Neuronal stem cell (in vitro differentiated cells): ENCODE data around the gene RRAD.

ENCODE experiments used
- DNase-seq: peaks from one replicate; pipeline ENCODE4 v3.0.0-alpha.2; 2013; ENCODE audit warnings: low spot score
- H2AFZ ChIP-seq: one replicate; pipeline ENCODE4 v1.6.1; 2013; ENCODE audit warnings: mild to moderate bottlenecking, low read length, inconsistent platforms
- H2AK5ac ChIP-seq: 2 replicates; pipeline ENCODE4 v1.6.1; 2013; ENCODE audit warnings: low read depth, mild to moderate bottlenecking, inconsistent platforms, low read length, moderate library complexity, mixed read lengths
- H2BK120ac ChIP-seq: 2 replicates; pipeline ENCODE4 v1.6.1; 2013; ENCODE audit warnings: low read depth, mild to moderate bottlenecking, inconsistent platforms, low read length, moderate library complexity, mixed read lengths
- H2BK12ac ChIP-seq: one replicate; pipeline ENCODE4 v1.6.1; 2013; ENCODE audit warnings: low read length, inconsistent platforms
- H2BK15ac ChIP-seq: 2 replicates; pipeline ENCODE4 v1.6.1; 2013; ENCODE audit warnings: mild to moderate bottlenecking, low read length, inconsistent platforms, mixed read lengths
- H2BK5ac ChIP-seq: one replicate; pipeline ENCODE4 v1.6.1; 2013; ENCODE audit warnings: inconsistent platforms, mild to moderate bottlenecking, low read length, moderate library complexity
- H3K14ac ChIP-seq: one replicate; pipeline ENCODE4 v1.6.1; 2013; ENCODE audit warnings: low read length, inconsistent platforms
- H3K18ac ChIP-seq: 2 replicates; pipeline ENCODE4 v1.6.1; 2013; ENCODE audit warnings: low read length, inconsistent platforms
- H3K23ac ChIP-seq: 2 replicates; pipeline ENCODE4 v1.6.1; 2013; ENCODE audit warnings: low read depth, mild to moderate bottlenecking, mixed read lengths, low read length, inconsistent platforms; ENCODE audit not compliant: poor library complexity
- H3K27ac ChIP-seq: replicated peaks from 3 replicates; pipeline ENCODE4 v1.5.1; 2013; ENCODE audit warnings: low read length, inconsistent platforms
- H3K27me3 ChIP-seq, 3 experiments: 2 replicates each; pipeline ENCODE4 v1.6.1; 2013; ENCODE audit warnings: low read length in 3 of 3, mild to moderate bottlenecking in 2 of 3, inconsistent platforms in 1 of 3, low read depth in 1 of 3, mixed read lengths in 1 of 3, moderate library complexity in 1 of 3; ENCODE audit not compliant: control insufficient read depth in 3 of 3, insufficient read depth in 3 of 3
- H3K36me3 ChIP-seq, 2 donors: replicated peaks in 1 of 2; 2 replicates each; pipeline ENCODE4 v1.6.1; 2013; ENCODE audit warnings: low read length in 2 of 2; ENCODE audit not compliant: control insufficient read depth in 2 of 2, insufficient read depth in 2 of 2
- H3K4ac ChIP-seq: 2 replicates; pipeline ENCODE4 v1.6.1; 2013; ENCODE audit warnings: inconsistent platforms, mild to moderate bottlenecking, low read length, moderate library complexity
- H3K4me1 ChIP-seq, 2 donors: 1 replicate in 1 of 2; 2 replicates in 1 of 2; pipeline ENCODE4 v1.6.1; 2013; ENCODE audit warnings: low read length in 2 of 2, low read depth in 1 of 2; ENCODE audit not compliant: control insufficient read depth in 2 of 2, insufficient read depth in 1 of 2
- H3K4me2 ChIP-seq: one replicate; pipeline ENCODE4 v1.6.1; 2013; ENCODE audit warnings: mild to moderate bottlenecking, low read length, inconsistent platforms; ENCODE audit not compliant: insufficient read depth, poor library complexity, severe bottlenecking
- H3K4me3 ChIP-seq, 2 donors: 2 replicates each; pipeline ENCODE4 v1.5.1; 2013; ENCODE audit warnings: low read length in 2 of 2, mild to moderate bottlenecking in 2 of 2, inconsistent platforms in 1 of 2, moderate library complexity in 1 of 2
- H3K79me1 ChIP-seq: one replicate; pipeline ENCODE4 v1.6.1; 2013; ENCODE audit warnings: low read depth, mild to moderate bottlenecking, inconsistent platforms, low read length, moderate library complexity
- H3K9ac ChIP-seq: one replicate; pipeline ENCODE4 v1.6.1; 2013; ENCODE audit warnings: mild to moderate bottlenecking, low read depth, low read length, inconsistent platforms; ENCODE audit not compliant: poor library complexity
- H3K9me3 ChIP-seq, 2 donors: replicated peaks in 1 of 2; 2 replicates each; pipeline versions ENCODE3 to v1.6.1; 2013; ENCODE audit warnings: low read length in 2 of 2, mild to moderate bottlenecking in 2 of 2, inconsistent platforms in 1 of 2, low read depth in 1 of 2, mixed read lengths in 1 of 2, moderate library complexity in 1 of 2; ENCODE audit not compliant: control insufficient read depth in 2 of 2, insufficient read depth in 1 of 2
- H4K8ac ChIP-seq: one replicate; pipeline ENCODE4 v1.6.1; 2013; ENCODE audit warnings: low read depth, mild to moderate bottlenecking, inconsistent platforms, low read length, moderate library complexity
- H4K91ac ChIP-seq: one replicate; pipeline ENCODE4 v1.6.1; 2013; ENCODE audit warnings: low read length, low read depth, mild to moderate bottlenecking, inconsistent platforms; ENCODE audit not compliant: poor library complexity
- WGBS, 2 donors: extraction: QIAGEN DNeasy Blood & Tissue Kit; methylation state at CpG; one replicate each; pipeline ENCODE4 v1.1.7; 2013; ENCODE audit warnings: missing lambda C conversion rate in 2 of 2, mixed read lengths in 1 of 2; ENCODE audit not compliant: insufficient read length in 2 of 2, insufficient replicate concordance in 1 of 2; ENCODE audit errors: extremely low coverage in 2 of 2; 5-methylcytosine and 5-hydroxymethylcytosine counted together

Gene RRAD

DNA sequence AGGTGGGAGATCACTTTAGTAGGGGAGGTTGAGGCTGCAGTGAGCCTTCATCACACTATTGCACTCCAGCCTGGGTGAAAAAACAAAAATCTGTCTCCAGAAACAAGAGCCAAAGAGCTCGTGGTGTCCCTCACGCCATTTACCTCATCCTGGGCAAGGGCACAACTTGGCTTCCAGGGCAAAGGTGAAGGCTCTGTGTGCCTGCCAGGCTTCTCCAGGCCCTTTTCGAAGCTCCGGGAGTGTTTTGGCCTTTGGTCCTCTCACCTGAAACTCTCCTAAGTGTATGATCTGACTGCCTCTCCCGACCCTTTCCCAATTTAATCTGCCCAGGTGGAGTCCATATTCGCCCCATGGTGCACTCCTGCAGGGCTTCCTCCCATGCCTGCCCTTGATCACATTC lies 24.1 kb upstream of the RRAD start:
- Histone ChIP-seq H3K9ac (no peak overlapping the region), H2AK5ac (no peak overlapping the region), H3K4me2 (no peak overlapping the region), H2BK120ac (no peak overlapping the region), H3K4me3 (no peak overlapping the region), H3K4me1 (no peaks in the 10 kb centered on the region), H2BK15ac (no peak overlapping the region), H3K9me3 (no peaks in the 10 kb centered on the region), H2AFZ (no peak overlapping the region), H2BK5ac (no peak overlapping the region), H3K14ac (no peak overlapping the region), H3K4ac (no peak overlapping the region), H3K36me3 (no peaks in the 10 kb centered on the region), H2BK12ac (no peak overlapping the region), H4K91ac (no peak overlapping the region), H3K27me3 (peaks cover 0 to 29% (median 14%) of the 10 kb centered on the region in 3 experiments), H3K23ac (no peak overlapping the region), H3K79me1 (no peaks in the 10 kb centered on the region), H4K8ac (no peak overlapping the region), H3K18ac (no peak overlapping the region), H3K27ac (no peak overlapping the region)
- WGBS, 2 donors: no CpG with 5 or more reads among the region's 6 CpGs
- no peak for DNase-seq

DNA sequence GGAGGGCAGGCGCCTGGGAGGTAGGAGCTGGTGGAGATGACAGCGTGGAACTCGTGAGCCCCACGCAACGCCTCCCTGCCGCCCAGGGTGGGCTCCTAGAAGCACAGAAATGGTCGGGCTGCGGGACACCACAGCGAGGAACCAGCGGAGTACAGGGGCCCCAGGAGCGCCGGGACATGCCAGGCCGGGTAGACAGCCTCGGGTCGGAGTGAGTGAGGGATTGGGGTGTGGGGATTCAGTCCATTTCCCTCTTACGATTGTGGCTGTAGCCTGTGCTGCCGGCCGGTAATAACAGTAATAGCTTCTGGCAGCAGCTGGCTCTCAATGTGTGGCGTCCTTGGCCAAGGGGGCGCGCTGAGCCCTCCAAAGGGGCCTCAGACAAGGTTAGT lies 23.5 kb upstream of the RRAD start:
- no peak overlapping the region for H3K9ac ChIP-seq
- peak overlapping the region; percentile 91 for H3K23ac ChIP-seq
- no peak overlapping the region for H2AK5ac ChIP-seq
- H2BK15ac ChIP-seq: no peak overlapping the region
- no peak overlapping the region for H4K91ac ChIP-seq
- H2BK5ac ChIP-seq: no peak overlapping the region
- DNase-seq: no peak
- peaks cover 0 to 4% of the 10 kb centered on the region in 2 donors for H3K36me3 ChIP-seq
- H3K14ac ChIP-seq: peak overlapping the region; percentile 21
- H2BK120ac ChIP-seq: no peak overlapping the region
- H3K4me3 ChIP-seq: no peak overlapping the region
- no peak overlapping the region for H4K8ac ChIP-seq
- H3K79me1 ChIP-seq: no peaks in the 10 kb centered on the region
- no peak overlapping the region for H3K18ac ChIP-seq
- H2AFZ ChIP-seq: no peak overlapping the region
- H3K9me3 ChIP-seq: no peaks in the 10 kb centered on the region
- H3K27me3 ChIP-seq: peaks cover 0 to 29% (median 14%) of the 10 kb centered on the region in 3 experiments
- H3K4me2 ChIP-seq: no peak overlapping the region
- H2BK12ac ChIP-seq: no peak overlapping the region
- H3K27ac ChIP-seq: no peak overlapping the region
- H3K4ac ChIP-seq: no peak overlapping the region
- no peaks in the 10 kb centered on the region for H3K4me1 ChIP-seq
- WGBS, 2 donors: no CpG with 5 or more reads among the region's 21 CpGs

DNA sequence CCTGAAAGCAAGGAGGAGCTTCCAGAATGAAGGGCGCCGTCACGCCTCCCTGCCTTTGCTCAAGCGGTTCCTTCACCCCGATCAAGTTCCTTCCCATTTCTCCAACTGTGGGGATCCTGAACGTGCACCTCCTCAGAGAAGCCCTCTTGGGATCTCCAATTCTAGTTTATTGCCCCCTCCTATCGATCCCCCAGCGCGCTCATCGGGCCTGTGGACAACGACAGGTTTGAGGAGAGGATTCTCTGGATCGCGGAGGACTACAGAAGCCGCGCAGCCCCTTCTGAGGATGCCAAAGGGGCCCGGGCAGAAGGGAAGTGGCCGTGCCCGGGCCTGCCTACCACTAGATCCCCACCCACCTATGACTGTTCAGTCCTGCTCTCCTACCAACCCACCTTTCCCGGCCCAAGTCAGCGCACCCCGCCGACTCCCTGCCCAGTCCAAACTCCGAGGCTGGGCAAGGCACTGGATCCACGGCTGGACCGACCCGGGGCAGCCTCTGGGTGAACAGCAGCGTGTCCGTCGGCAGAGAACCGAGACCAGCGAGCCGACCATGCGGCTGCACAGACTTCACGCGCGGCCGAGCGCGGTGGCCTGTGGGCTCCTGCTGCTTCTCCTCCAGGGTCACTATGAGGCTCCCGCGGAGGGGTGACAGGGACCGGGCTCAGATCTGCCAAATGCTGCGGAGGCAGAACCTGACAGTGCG lies 22.9 kb upstream of the RRAD start:
- WGBS, 2 donors: no CpG with 5 or more reads among the region's 44 CpGs
- peak overlapping the region; percentile 21 for H3K14ac ChIP-seq
- H3K23ac ChIP-seq: peak overlapping the region; percentile 91
- H3K4me3 ChIP-seq: no peak overlapping the region
- H3K27ac ChIP-seq: no peak overlapping the region
- H3K4me1 ChIP-seq: no peaks in the 10 kb centered on the region
- no peak overlapping the region for H2AK5ac ChIP-seq
- peak overlapping the region; percentile 43 for H4K8ac ChIP-seq
- H2BK15ac ChIP-seq: no peak overlapping the region
- no peak overlapping the region for H3K4ac ChIP-seq
- no peak overlapping the region for H2BK5ac ChIP-seq
- peaks cover under 1 to 9% of the 10 kb centered on the region in 2 donors for H3K36me3 ChIP-seq
- no peak overlapping the region for H3K9ac ChIP-seq
- H2AFZ ChIP-seq: no peak overlapping the region
- H3K4me2 ChIP-seq: no peak overlapping the region
- H2BK120ac ChIP-seq: no peak overlapping the region
- no peak for DNase-seq
- H3K79me1 ChIP-seq: no peaks in the 10 kb centered on the region
- H3K9me3 ChIP-seq: no peaks in the 10 kb centered on the region
- no peak overlapping the region for H4K91ac ChIP-seq
- H3K18ac ChIP-seq: peak overlapping the region; percentile 57
- no peak overlapping the region for H2BK12ac ChIP-seq
- peaks cover 0 to 29% (median 11%) of the 10 kb centered on the region in 3 experiments for H3K27me3 ChIP-seq

DNA sequence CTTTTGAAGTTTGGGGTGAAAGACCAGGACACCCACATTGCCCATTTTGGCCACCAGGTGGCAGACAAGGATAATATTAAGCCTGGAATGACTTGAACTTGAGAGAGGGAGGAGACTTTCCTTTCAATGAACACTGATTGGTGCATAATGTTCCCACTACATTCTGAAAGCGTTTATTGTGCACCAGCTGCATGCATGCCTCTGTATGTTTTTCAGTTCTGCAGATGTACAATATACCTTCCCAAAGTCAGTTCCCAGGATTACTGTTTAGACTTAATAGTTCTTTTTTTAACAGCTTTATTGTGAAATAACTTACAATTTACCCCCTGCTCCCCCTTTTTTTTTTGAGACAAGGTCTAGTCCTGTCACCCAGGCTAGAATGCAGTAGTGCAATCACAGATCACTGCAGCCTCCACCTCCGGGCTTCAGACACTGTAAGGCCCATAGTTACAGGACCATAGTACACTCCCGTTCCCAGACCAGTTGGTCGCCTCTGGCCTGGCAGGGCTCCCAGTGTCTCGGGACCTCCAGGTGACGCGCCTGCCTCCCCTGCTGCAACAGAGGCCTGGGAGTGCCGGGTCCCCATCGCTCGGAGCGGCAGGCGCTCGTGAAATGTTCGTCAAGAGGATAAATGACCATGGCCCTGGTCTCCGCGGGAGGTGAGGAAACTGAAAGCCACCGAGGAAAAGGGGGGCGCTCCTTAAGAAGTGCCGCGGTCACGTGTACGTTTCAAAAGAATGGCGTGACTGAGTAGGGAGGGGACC lies 22.1 kb upstream of the RRAD start:
- DNase-seq: peak; percentile 64
- no peak overlapping the region for H2BK15ac ChIP-seq
- no peak overlapping the region for H2BK5ac ChIP-seq
- H3K27me3 ChIP-seq: peaks cover 0 to 29% (median 8%) of the 10 kb centered on the region in 3 experiments
- H3K23ac ChIP-seq: no peak overlapping the region
- H4K8ac ChIP-seq: no peak overlapping the region
- no peak overlapping the region for H3K9ac ChIP-seq
- H3K4me1 ChIP-seq: no peaks in the 10 kb centered on the region
- no peaks in the 10 kb centered on the region for H3K9me3 ChIP-seq
- H3K4me3 ChIP-seq: peak overlapping the region in 1 of 2 donors; percentile 60
- peaks cover 5 to 17% of the 10 kb centered on the region in 2 donors for H3K36me3 ChIP-seq
- H3K79me1 ChIP-seq: no peaks in the 10 kb centered on the region
- WGBS, 2 donors: no CpG with 5 or more reads among the region's 23 CpGs
- no peak overlapping the region for H3K14ac ChIP-seq
- H3K18ac ChIP-seq: no peak overlapping the region
- no peak overlapping the region for H2AFZ ChIP-seq
- H2BK12ac ChIP-seq: no peak overlapping the region
- no peak overlapping the region for H3K4me2 ChIP-seq
- no peak overlapping the region for H4K91ac ChIP-seq
- H3K27ac ChIP-seq: no peak overlapping the region
- no peak overlapping the region for H3K4ac ChIP-seq
- no peak overlapping the region for H2BK120ac ChIP-seq
- no peak overlapping the region for H2AK5ac ChIP-seq
